Embryonic facial prominence (tissue), 1 donor: ENCODE results near the gene ZNF619.

Experiments used
- DNase-seq: peaks from one replicate; pipeline ENCODE4 v3.0.0-alpha.2; 2016; ENCODE audit errors: extremely low spot score

The ZNF619 gene

DNA sequence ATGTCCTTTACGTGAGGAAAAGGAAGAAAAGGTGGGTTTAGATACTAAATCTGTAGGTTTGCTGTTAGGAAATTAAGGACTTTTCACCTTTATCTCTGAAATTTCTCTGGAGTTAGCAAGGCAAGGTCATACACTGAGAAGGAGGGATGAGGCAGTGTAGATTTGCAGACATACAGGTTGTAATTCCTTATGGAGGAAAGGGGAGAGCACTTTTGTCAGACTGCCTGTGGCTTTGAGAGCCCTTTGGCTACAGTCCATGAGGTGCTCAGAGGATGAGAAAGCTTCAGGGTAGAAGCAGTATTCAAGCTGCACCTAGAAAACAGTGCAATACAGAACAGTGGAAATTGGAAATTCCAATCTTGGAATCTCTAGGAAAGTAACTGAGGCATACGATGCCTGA lies 11.5 kb upstream of the ZNF619 start:
- DNase-seq, result no peak

DNA sequence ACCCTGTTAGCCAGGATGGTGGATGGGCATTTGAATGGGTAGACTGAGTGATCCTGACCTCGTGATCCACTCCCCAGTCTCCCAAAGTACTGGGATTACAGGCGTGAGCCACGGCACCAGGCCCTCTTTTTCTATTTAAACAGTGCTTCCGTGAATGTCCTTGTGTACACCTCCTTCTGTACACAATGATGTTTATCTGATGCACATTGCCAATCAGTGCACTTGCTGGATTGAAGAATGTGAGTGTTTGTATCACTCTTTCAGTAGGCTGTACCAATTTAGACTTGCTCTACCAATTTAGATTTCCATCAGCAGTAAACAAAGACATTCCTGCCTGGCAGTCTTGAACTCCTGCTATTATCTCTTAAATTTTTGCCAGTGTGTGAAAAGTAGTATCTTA lies 8.9 kb upstream of the ZNF619 start:
- DNase-seq, result no peak

DNA sequence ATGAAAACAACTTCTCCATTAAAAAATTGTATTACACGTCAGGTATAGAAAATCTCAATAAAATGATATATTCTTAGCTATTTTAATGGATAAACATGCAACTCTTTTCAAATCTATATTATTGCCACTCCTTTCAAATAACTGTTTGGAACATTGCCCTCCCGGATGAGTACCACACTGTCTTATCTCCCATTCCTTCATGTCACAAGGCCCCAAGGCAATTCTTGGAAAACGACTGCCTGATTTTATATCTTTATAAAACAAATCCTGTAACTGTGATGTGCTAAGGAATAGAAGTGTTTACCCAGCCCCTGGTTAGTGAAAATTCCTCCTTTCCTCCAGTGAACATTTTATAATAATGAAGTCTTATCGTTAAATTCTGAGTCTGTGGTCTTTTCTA lies 6.2 kb upstream of the ZNF619 start:
- DNase-seq, result no peak

DNA sequence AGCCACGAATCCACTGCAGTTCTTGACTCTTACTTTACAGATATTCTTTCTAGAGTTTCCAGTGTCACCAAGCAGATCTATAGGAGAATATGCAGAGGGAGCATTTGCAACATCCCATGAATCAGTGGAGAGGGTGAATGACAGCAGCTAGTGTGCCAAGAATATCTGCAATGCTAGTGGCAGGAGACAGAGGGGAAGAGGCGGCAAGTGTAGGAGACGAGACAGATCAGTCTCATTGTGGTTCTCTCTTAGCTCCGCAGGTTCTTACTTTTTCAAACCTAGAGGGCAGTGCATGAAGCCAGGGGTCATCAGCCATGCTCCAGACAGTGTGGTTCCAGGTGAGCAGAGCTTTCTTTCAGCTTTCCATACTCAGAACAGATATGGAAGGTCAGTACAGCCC lies 744 bp downstream of the ZNF619 start:
- DNase-seq, result no peak

DNA sequence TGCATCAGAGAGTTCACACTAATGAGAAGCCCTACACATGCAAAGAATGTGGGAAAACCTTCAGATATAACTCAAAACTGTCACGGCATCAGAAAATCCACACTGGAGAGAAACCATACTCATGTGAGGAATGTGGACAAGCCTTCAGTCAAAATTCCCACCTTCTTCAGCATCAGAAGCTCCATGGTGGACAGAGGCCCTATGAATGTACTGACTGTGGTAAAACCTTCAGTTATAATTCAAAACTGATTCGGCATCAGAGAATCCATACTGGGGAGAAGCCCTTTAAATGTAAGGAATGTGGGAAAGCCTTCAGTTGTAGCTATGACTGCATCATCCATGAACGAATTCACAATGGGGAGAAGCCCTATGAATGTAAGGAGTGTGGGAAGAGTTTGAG lies 10.2 kb downstream of the ZNF619 start:
- DNase-seq, result no peak

DNA sequence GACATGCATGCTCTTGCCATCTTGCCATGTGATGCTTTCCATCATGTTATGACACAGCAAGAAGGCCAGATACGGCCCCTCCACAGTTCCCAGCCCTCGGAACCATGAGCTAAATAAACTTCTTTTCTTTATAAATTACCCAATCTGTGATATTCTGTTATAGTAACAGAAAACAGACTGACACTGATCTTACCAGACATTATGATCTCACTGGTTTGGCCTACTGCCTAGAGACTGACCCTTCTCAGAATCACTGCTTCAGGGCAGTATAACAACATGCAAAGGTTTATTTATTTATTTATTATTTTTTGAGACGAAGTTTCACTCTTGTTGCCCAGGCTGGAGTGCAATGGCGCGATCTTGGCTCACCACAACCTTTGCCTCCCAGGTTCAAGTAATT lies 14.0 kb downstream of the ZNF619 start:
- DNase-seq, result no peak

DNA sequence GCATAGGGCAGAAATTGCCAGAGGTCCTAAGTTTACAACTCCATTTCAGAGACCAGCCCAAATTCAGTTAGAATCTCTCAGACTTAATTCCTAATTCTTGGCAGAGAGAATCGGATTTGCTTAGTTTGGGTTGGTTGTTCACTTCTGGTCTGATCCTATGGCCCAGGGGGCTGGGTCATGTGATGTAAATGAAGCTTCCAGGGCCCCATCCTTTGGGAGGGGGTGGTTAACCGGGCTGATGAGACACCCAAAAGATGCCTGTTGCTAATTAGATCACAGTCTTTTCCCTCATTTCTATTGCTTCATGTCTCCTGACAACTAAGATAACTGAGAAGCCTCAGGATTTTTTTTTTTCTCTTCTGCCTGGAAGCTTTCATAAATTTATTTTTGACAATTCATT lies 17.8 kb downstream of the ZNF619 start:
- no peak for DNase-seq

DNA sequence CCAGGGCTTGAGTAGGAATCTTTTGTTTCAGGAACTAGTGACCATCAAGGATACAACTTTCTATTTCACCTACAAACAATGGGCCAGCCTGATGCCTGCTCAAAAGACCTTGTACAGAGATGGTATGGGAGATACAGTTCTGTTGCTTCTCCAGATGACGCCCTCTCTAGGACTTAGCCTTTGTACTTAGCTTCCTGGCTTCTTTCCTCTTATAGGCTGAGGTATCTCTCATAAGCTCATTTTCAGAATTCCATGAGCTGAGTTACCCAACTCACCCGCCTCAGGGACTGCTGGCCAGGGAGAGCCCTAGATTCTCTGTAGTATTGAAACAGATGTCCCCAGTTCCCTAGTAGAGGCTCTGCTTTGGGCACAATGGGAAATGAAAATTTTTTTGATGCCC lies 20.4 kb downstream of the ZNF619 start:
- no peak for DNase-seq

DNA sequence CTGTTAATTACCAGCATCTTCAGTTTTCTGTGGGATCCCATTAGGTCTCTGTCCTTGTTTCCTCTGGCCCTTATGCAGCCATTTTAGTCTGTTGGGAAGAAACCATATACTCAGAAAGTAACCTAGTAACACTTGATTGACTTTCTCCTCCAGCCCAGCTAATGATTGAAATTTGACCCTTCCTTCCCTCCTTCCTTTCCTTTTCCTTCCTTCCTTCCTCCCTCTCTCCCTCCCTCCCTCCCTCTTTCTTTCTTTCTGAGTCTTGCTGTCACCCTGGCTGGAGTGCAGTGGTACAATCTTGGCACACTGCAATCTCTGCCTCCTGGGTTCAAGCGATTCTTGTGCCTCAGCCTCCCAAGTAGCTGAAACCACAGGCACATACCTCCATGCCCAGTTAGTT lies 23.0 kb downstream of the ZNF619 start:
- DNase-seq, result no peak

DNA sequence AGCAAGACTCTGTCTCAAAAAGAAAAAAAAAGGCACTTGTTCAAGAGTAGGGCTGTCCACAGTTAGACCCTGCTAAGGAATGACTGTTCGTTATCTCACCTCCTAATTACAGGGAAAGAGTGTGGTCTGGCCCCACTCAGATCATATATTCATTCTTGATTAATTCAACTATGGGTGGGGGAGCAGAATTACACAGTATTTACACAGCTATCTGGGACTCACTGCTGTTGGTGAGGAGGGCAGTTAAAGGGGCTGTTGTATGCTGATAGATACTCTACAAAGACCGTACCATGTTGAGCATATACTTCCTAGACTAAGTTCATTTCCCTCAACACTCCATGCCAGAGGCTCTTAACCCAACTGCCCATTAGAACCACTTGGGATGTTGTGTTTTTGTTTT lies 25.1 kb downstream of the ZNF619 start:
- no peak for DNase-seq

DNA sequence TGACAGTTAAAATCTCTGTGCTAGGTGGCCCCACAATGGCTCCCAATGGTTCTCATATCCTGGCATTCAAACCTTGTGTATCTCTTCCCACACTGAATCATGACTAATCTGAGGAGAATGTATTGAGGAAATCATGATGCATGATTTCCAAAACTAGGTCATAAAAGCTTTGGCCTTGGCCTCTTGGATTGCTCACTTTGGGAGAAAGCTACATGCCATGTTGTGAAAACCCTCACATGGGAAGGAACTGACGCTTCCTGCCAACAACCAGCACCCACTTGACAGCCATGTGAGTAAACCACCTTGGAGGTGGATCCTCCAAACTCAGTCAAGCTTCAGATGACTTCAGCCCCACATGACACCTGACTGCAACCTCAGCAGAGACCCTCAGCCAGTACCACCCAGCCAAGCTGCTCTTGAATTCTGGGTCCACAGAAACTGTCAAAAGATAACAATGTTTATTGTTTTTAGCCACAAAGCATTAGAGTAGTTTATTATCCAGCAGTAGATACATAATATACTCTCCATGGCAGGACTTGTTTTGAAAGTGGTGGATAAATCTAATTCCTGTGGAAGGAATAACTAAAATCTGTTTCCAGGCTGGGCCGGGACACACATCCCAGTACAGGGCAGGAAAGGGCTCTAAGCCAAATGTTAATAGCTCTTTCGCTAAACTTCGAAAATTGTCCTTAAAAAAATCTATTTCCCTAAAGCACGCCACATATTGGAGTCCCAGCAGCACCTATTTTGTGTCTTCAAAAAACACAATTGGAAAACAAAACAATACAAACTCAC lies 27.9 kb downstream of the ZNF619 start:
- DNase-seq, result no peak

DNA sequence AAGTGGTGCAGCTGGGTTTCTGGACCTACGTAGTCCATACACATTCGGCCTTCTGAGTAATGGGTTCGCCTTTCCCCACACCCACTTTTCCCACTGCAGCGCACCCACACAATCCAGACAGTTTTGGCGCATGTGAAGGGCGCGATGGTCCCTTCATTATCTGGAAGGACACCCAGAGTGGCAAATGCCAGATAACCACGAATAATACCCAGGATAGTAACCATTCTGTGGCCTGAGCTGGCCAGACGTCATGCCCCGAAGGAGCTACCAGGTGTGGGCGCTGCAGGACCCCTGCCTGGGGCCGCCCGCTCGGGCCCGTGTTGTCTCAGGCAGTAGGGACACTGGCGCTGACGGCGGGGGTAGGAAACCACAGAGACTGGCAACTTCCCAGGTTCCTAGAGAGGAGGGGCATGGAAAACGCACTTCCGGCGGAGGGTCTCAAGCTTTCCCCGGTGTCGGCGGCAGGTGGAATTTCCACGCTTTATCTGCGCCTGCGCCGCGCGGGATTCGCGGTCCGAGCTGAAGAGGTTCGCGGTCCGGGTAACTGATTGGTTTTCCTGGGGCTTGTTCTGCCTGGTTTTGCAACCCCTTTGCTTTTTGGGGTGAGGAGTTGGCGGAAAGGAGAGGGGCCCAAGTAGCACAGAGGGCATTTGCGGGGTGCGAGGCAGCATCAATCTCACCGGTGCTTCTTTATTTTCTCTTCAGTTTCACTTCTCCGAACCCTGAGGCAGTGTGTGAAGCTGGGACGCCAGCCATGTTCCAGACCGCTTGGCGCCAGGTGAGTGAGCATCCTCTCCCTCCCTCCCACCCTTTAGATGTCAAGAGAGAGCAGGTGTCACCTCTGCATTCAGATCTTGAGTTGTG lies 28.9 kb downstream of the ZNF619 start, which contains the start of gene ZNF620:
Gene ZNF620 (plus strand): TSS at position 441 of the 864 bp plus-strand sequence. CDS start 314 bp downstream, at position 755.
- DNase-seq, result peak; percentile 63

DNA sequence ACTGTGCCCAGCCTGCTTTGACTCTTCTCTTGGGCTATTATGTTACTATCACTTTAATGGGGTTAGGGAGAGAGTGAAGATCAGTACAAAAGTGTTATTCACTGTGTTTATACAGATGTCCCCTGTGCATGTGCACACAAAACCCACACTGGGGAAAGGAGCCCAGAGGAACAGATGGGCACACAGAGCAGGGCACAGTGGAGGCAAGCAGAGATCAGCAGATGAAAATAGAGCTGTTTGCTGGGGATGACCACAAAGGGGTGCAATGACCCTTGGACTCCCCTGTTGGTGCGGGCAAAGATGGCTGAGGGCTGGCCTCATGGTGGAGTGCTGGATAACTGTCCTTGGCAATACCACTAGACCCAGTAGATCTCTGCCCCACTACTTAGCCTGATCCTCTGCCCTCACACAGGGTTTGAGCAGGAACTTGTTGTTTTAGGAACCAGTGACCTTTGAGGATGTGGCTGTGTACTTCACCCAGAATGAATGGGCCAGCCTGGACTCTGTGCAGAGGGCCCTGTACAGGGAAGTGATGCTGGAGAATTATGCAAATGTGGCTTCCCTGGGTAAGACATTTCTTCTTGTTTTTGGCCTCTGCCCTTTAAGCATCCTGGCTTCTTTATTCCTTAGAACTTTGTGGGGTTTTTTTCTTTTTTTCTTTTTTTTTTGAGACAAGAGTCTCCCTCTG lies 34.3 kb downstream of the ZNF619 start:
- no peak for DNase-seq

DNA sequence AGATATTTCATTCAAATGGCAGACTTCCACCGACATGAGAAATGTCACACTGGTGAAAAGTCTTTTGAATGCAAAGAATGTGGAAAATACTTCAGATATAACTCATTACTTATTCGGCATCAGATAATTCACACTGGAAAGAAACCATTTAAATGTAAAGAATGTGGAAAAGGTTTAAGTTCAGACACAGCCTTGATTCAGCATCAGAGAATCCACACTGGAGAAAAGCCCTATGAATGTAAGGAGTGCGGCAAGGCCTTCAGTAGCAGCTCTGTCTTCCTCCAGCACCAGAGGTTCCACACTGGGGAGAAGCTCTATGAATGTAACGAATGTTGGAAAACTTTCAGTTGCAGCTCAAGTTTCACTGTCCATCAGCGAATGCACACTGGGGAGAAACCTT lies 39.3 kb downstream of the ZNF619 start:
- no peak for DNase-seq

DNA sequence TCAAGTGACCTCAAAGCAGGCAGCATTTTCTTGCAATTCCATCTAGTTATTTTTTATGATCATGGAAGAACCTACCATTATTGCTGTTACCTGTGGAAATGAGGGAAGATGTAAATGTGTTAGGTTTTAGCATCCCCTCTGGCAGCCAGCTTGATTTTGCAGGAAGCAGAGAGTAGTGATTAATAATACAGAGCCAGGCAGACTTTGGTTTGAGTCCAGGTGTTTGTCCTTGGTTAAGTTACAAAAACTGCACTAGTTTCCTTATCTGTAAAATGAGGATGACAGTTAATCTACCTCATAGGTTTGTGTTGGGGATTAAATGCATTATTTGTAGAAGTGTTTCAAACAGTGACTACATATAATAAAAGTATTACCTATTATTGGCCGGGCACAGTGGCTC lies 41.1 kb downstream of the ZNF619 start:
- DNase-seq, result no peak

DNA sequence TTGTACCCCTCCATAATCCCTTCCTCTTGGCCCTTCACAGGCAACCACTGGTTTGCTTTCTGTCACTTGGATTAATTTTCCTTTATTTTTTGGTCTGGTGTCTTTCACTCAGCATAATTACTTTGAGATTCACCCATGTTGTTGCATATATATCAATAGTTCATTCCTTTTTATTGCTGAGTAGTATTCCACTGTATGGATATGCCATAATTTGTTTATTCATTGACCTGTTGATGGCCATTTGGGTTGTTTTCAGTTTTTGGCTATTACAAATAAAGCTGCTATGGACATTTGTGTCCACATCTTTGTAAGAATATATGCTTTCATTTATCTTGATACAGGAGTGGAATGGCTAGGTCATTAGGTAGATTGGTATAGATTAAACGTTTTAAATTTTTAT lies 41.9 kb downstream of the ZNF619 start:
- no peak for DNase-seq

DNA sequence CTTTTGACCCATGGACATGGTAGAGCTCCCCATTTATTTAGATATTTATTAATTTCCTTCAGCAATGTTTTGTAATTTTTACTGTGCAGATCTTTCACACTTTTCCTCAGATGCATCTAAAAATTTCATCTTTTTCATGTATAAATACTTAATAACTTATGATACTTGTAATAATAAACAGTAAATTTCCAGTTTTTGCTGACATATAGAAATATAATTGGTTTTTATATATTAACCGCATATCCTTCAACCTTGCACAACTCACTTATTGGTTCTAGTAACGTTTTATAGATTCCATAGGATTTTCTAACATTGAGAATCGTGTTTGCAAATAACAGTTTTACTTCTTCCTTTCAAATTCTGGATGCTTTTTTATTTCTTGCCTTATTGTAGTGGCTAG lies 44.3 kb downstream of the ZNF619 start:
- DNase-seq, result no peak

DNA sequence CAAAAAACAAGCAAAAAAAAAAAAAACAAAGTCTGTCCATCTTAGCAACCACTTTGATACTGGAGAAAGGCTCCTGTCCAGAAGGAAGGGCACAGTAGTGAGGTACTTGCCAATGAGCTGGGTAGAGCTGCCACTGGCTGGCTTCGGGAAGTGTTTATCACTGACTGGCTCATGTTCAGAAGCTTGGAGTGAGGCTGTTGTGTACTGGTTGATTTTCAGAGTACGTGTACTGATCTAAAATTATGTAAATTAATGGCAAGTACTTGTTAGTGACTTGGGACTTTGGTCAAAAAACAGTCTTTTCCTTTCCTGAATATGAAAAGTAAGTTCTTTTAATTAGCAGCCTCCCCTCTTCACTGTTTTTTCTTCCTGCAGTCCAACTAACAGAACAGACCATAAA lies 46.9 kb downstream of the ZNF619 start:
- no peak for DNase-seq

DNA sequence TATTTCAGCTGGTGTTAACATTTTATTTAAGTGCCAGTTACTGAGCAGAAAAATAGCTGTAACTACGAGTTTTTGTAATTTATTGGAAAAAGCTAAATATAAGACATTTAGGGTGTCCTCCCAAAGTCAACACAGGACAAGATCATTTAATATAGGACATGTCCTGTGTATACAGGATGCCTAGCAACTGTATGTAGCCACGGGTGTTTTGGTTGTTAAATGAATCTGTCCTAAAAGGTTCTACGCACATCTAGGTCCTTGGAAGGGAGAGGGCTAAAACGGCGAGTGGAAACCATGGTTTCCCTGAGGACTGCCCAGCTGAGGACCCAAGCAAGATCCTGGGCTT lies 47.3 kb downstream of the ZNF619 start:
- DNase-seq, result no peak

DNA sequence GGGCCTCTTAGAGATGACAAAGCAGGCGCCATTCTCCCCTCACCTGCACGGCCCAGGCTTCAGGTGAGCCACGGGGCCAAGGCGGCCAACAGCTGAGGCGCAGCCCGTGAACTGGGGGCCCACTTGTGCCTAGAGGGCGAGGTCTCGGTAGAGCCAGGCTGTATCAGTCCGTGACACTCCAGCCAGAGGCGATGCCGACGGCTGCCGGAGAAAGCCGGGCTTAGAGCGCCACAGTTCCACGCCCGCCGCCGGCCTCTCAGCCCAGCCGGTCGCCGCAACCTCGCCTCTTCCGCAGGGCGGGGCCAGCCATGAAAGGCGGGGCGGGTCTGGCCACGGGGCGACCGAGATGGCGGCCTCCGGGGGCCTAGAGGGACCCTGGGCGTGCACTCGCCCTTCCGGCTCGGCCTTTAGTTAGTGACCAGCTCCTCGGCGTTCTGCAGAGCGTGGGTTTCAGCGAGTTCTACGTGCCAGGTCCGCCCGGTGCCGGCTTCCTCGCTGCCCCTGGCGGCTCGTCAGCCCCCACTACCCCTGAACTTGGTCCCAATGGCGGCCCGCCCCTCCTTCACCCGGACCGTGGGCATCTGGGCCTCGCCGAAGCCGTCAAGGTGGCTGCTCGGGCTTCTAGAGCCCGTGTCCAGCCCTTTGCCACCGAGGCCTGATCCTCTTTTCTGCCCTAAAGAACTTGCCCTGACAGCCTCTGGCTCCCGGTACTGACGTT lies 47.8 kb downstream of the ZNF619 start, which contains the start of gene ZNF621:
Gene ZNF621 (plus strand): TSS at position 393 of the 718 bp plus-strand sequence. CDS start 881 bp downstream, outside the sequence.
- DNase-seq, result peak; percentile 21

DNA sequence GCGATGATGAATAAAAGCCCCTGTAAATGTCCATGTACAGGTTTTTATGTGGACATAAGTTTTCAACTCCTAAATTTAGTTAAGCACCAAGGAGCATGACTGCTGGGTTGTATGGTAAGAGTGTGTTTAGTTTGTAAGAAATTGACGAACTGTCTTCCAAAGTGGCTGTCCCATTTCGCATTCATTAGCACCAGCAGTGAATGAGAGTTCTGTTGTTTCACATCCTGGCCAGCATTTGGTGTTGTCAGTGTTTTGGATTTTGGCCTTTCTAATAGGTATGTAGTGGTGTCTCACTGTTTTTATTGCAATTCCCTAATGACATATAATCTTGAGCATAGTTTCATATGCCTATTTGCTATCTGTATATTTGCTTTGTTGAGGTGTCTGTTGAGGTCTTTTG lies 51.5 kb downstream of the ZNF619 start:
- no peak for DNase-seq

DNA sequence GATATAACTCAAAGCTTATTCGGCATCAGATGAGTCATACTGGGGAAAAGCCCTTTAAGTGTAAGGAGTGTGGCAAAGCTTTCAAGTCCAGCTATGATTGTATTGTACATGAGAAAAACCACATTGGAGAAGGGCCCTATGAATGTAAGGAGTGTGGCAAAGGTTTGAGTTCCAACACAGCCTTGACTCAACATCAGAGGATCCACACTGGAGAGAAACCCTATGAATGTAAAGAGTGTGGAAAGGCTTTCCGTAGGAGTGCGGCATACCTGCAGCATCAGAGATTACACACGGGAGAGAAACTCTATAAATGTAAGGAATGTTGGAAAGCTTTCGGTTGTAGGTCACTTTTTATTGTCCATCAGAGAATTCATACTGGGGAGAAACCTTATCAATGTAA lies 55.3 kb downstream of the ZNF619 start:
- DNase-seq, result no peak
